ENCODE data around the gene CCDC149. TPM values are rescaled to one million over a fixed set of nuclear protein-coding genes. Genes with fewer than 3 reads are reported as not detected.

CCDC149 gene
- total and polyA plus RNA-seq, 4 donors, result 1.4 to 11.2 (median 3.4) TPM

DNA sequence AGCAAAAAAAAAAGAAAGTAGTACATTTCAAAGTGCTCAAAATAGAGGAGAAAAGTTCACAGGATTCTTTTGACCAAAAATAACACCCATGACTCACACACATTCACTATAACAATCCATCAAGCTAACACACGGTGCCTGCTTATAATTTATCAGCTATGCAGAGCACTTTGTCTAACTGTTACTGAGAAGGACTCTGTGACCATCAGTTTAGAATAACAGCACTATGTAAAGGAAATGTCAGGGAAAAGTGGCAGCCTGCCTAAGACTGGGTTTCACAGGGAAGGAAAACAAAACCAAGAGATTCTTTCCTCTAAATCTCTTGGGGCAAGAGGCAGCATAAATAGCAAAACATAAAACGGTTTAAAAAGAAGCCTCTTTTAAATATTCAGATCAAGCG, 54.8 kb downstream of the CCDC149 start:
- no peaks in the 10 kb centered on the region for H3K36me3 ChIP-seq (ENCODE audit: control insufficient read depth in 4 of 4, insufficient read depth in 3 of 4, low read depth in 1 of 4, low read length in 3 of 4)
- TF ChIP-seq, protein P1, sequence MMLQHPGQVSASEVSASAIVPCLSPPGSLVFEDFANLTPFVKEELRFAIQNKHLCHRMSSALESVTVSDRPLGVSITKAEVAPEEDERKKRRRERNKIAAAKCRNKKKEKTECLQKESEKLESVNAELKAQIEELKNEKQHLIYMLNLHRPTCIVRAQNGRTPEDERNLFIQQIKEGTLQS (IDR thresholded peaks at IDR 0.05), result no peak
- TF ChIP-seq YY1 (IDR thresholded peaks at IDR 0.05) (no peak), CTCF (IDR thresholded peaks at IDR 0.05; ENCODE audit: low read depth, low read length, missing input control) (no peak), FOXA2 (IDR thresholded peaks at IDR 0.05) (no peak), NR2F2 (IDR thresholded peaks at IDR 0.05) (no peak), EGR1 (IDR thresholded peaks at IDR 0.05; ENCODE audit: low read depth in 2 of 2) (no peak), FOXA1 (IDR thresholded peaks at IDR 0.05) (no peak), TAF1 (conservative IDR thresholded peaks at IDR 0.05) (no peak), MAX (IDR thresholded peaks at IDR 0.05) (no peak), RAD21 (IDR thresholded peaks at IDR 0.05) (no peak), RXRA (IDR thresholded peaks at IDR 0.05) (no peak), HNF4A (conservative IDR thresholded peaks at IDR 0.05) (no peak), JUND (IDR thresholded peaks at IDR 0.05) (no peak), HNF4G (IDR thresholded peaks at IDR 0.05) (no peak), SP1 (IDR thresholded peaks at IDR 0.05) (no peak), GABPA (IDR thresholded peaks at IDR 0.05 in 1 of 2, conservative IDR thresholded peaks at IDR 0.05 in 1 of 2) (no peak)
- TF ChIP-seq, protein P2, sequence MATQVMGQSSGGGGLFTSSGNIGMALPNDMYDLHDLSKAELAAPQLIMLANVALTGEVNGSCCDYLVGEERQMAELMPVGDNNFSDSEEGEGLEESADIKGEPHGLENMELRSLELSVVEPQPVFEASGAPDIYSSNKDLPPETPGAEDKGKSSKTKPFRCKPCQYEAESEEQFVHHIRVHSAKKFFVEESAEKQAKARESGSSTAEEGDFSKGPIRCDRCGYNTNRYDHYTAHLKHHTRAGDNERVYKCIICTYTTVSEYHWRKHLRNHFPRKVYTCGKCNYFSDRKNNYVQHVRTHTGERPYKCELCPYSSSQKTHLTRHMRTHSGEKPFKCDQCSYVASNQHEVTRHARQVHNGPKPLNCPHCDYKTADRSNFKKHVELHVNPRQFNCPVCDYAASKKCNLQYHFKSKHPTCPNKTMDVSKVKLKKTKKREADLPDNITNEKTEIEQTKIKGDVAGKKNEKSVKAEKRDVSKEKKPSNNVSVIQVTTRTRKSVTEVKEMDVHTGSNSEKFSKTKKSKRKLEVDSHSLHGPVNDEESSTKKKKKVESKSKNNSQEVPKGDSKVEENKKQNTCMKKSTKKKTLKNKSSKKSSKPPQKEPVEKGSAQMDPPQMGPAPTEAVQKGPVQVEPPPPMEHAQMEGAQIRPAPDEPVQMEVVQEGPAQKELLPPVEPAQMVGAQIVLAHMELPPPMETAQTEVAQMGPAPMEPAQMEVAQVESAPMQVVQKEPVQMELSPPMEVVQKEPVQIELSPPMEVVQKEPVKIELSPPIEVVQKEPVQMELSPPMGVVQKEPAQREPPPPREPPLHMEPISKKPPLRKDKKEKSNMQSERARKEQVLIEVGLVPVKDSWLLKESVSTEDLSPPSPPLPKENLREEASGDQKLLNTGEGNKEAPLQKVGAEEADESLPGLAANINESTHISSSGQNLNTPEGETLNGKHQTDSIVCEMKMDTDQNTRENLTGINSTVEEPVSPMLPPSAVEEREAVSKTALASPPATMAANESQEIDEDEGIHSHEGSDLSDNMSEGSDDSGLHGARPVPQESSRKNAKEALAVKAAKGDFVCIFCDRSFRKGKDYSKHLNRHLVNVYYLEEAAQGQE (IDR thresholded peaks at IDR 0.05), result no peak
- TF ChIP-seq, protein P3, sequence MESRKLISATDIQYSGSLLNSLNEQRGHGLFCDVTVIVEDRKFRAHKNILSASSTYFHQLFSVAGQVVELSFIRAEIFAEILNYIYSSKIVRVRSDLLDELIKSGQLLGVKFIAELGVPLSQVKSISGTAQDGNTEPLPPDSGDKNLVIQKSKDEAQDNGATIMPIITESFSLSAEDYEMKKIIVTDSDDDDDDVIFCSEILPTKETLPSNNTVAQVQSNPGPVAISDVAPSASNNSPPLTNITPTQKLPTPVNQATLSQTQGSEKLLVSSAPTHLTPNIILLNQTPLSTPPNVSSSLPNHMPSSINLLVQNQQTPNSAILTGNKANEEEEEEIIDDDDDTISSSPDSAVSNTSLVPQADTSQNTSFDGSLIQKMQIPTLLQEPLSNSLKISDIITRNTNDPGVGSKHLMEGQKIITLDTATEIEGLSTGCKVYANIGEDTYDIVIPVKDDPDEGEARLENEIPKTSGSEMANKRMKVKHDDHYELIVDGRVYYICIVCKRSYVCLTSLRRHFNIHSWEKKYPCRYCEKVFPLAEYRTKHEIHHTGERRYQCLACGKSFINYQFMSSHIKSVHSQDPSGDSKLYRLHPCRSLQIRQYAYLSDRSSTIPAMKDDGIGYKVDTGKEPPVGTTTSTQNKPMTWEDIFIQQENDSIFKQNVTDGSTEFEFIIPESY (IDR thresholded peaks at IDR 0.05), result no peak
- H3K9ac ChIP-seq (ENCODE audit: low read depth in 1 of 2, low read length in 2 of 2), result no peak overlapping the region
- no peak overlapping the region for H3K4me3 ChIP-seq (ENCODE audit: low read depth in 1 of 3, low read length in 3 of 3)
- no peaks in the 10 kb centered on the region for H3K9me3 ChIP-seq (ENCODE audit: control insufficient read depth in 4 of 4, low read length in 3 of 4)
- no peaks in the 10 kb centered on the region for H3K27me3 ChIP-seq (ENCODE audit: control insufficient read depth in 4 of 4, insufficient read depth in 4 of 4, low read length in 3 of 4)
- H3K27ac ChIP-seq (ENCODE audit: low read depth in 1 of 2, low read length in 2 of 2), result no peak overlapping the region
- DNase-seq (ENCODE audit: low spot score), result no peak
- 77% methylated on average over 3 of the region's 3 CpGs for WGBS
- H3K4me1 ChIP-seq (ENCODE audit: control insufficient read depth in 4 of 4, insufficient read depth in 4 of 4, low read length in 3 of 4), result no peaks in the 10 kb centered on the region

Measured in liver (tissue), 9 donors.